ENCODE measurements around the gene MAOA.

GRCh38 chrX:43741843-43742573, 85.9 kb downstream of the MAOA start:
- TF ChIP-seq CTCF (IDR thresholded peaks at IDR 0.05) (no peak), TCF7L2 (IDR thresholded peaks at IDR 0.05; ENCODE audit: low read depth, low read length) (no peak), REST (IDR thresholded peaks at IDR 0.05; ENCODE audit: insufficient read depth in 1 of 2, low read depth in 2 of 2, low read length in 1 of 2) (no peak), POLR2AphosphoS5 (IDR thresholded peaks at IDR 0.05; ENCODE audit: low read depth, low read length) (no peak), SIN3A (IDR thresholded peaks at IDR 0.05; ENCODE audit: borderline replicate concordance, insufficient read depth, low read depth, low read length) (no peak)

Measured in Panc1 (cell line).